Measurements from ENCODE around the gene FSCN2.

- TF ChIP-seq EZH2 (IDR thresholded peaks at IDR 0.05; ENCODE audit: low read length, missing control alignments) (no peak), CTCF (conservative IDR thresholded peaks at IDR 0.05 in 1 of 2, IDR thresholded peaks at IDR 0.05 in 1 of 2; ENCODE audit: low read depth in 1 of 2, low read length in 2 of 2) (no peak)
Observed at GRCh38 chr17:81492202-81492601, 36.0 kb upstream of the FSCN2 start.

Data from fibroblast of lung (primary cell).